Skeletal muscle cell (primary cell): ENCODE data around the gene GRM6.

ENCODE experiments used
- DNase-seq: peaks from one replicate; pipeline ENCODE4 v3.0.0-alpha.2; 2010; ENCODE audit warnings: low read depth
- H3K4me3 ChIP-seq: 2 replicates; pipeline ENCODE4 v1.5.1; 2011; ENCODE audit warnings: low read depth, mild to moderate bottlenecking, control low read depth, low read length, moderate library complexity

The GRM6 gene

DNA sequence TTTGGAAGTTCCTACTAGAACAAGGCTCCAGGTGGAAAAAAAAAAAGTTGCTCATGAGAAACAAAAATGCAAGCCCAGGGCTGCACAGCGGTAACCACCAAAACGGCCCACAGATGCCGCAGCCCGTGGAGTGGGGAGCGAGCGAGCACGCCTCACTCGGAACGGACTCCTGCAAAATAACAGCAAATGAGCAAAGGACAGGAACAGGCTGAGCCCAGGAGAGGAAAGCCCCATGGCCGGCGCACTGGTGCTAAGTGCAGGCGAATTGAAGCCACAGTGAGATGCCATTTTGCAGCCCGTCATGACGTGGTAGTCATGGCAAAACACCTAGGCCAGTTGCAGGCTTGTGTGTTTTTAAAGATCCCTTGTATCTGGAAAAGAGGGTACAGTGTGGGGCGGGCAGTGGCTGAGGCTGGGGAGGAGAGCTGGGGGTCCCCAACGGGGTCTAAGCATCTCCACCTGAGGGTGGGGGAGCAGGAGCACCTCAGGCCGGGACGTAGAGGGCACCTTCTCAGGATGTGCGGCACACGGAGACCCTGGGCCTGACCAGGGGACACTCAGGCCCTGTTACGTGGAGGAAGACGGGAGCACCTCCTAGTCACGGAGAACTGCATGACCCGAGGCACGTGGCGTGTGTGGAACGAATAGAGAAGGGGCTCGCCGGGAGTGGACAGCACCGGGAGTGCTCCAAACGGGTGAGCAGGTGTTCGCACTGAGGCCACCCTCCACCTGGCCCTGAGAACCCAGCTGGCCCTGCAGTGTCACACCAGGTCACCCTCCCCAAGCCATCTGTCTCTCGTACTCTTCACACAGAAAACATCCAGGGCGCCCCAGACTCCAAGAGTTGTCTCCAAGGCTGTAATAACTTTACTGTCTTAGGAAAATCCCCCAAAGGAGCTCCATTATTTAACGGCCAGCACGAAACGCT is 10.7 kb downstream of the GRM6 start:
- no peak overlapping the region for H3K4me3 ChIP-seq
- no peak for DNase-seq

GRCh38 chr5:178983728-178984127 is 11.4 kb downstream of the GRM6 start:
- no peak for DNase-seq
- no peak overlapping the region for H3K4me3 ChIP-seq

DNA sequence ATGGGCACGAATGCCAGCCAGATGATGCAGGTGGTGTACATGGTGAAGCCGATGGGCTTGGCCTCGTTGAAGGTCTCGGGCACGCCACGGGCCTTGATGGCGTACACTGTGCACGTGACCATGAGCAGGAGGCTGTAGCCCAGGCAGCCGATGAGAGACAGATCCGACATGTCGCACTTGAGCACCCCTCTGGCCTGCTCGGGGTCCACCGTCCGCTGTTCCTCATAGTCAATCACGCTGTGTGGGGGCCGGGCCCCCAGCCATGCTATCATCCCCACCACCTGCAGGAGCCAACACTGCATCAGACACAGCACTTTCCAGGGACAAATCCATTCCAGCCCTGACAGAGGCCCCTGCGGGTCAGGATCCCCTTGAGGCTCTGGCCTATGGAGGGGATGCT is 12.2 kb downstream of the GRM6 start:
- no peak overlapping the region for H3K4me3 ChIP-seq
- no peak for DNase-seq

GRCh38 chr5:178981381-178981780 is 13.7 kb downstream of the GRM6 start:
- no peak overlapping the region for H3K4me3 ChIP-seq
- DNase-seq, result no peak

DNA sequence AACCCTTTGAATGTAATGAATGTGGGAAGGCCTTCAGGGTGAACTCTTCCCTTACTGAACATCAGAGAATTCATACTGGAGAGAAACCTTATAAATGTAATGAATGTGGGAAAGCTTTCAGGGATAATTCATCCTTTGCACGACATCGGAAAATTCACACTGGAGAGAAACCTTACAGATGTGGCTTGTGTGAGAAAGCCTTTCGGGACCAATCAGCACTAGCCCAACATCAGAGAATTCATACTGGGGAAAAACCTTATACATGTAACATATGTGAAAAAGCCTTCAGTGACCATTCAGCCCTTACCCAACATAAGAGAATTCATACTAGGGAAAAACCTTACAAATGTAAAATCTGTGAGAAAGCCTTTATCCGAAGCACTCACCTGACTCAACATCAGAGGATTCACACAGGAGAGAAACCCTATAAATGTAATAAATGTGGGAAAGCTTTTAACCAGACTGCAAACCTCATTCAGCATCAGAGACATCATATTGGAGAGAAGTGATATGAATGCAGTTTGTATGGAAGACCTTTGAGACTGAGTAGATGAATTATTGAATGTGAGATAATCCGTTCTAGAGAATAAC is 29.6 kb downstream of the GRM6 start:
- H3K4me3 ChIP-seq, result no peak overlapping the region
- DNase-seq, result no peak

DNA sequence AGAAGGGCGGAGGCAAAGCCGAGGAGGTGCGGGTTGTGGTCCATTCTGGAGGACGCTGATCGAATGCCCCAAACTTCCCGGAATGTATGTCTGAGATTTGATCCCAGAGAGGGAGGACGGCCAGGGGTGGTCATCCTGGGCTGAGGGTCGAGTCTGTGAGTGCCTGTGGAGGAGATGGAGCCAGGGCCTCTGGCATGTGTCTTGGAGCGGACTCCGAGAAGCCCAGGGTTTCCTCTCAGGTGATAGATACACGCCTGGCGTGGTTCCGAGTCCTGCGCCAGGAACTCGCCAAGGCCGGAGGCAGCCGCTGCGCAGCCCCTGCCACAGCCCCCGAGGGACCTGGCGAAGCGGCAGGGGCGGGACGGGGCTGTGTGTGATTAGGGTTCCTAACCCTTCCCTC is 53.8 kb downstream of the GRM6 start:
- peak overlapping the region; percentile 67 for H3K4me3 ChIP-seq
- DNase-seq, result no peak

DNA sequence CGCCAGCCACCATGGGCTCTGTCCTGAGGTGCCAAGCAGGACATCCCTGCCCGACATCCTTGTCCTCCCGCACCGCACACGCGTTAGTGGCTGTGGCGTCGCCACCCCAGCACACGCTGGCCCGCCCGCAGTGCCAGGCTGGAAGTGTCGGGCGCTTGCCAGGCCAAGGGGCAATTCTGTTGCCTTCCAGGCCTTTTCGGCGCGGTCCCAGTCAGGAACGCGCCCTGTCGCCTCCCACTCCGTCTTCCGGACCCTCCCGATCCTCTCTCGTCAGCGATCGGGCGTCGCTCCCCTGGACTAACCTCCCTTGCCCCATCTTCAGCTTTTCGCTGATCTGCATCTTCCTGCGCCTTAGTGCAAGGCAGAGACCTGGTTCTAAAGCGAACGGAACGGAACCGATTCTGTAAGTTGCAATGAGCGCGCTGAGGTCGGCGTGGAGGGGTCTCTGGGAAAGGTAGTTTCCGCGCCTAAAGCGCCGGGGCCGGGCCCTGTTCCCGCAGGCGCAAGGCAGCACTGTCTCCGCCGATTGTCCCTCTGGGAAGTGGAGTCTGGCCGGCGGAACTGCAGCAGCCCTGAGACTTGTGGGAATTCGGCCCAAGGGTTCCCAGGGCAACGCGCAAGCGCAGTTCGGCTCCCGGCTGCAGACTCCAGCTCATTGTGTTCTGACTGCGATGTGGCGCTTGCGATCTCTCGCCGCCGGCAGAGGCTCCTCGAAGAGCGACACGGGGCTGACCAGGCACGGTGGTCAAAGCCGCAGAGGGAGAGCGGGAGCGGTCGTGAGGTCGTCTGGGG is 54.4 kb downstream of the GRM6 start, which contains the start of gene ZNF454:
ZNF454 (plus strand) TSS at position 630 of the 792 bp plus-strand sequence. CDS start 1,594 bp downstream, outside the sequence.
- peak within 1 kb of the TSS; percentile 67 for H3K4me3 ChIP-seq
- DNase-seq, result peak; percentile 88

GRCh38 chr5:178931846-178932760 is 63.0 kb downstream of the GRM6 start:
- no peak overlapping the region for H3K4me3 ChIP-seq
- no peak for DNase-seq
